HepG2 (cell line): ENCODE results near the gene ETS1.

Source experiments
- TF ChIP-seq, protein P1 (sequence below): sonication (generic); formaldehyde crosslinking; IDR thresholded peaks from 2 replicates; pipeline ENCODE4 v1.4.0; 2020; ENCODE audit warnings: missing genetic modification reagents, borderline replicate concordance
- TF ChIP-seq, protein P2 (sequence below): sonication (generic); formaldehyde crosslinking; IDR thresholded peaks from 2 replicates; pipeline ENCODE4 v1.5.0; 2020; ENCODE audit warnings: missing genetic modification reagents

DNA sequence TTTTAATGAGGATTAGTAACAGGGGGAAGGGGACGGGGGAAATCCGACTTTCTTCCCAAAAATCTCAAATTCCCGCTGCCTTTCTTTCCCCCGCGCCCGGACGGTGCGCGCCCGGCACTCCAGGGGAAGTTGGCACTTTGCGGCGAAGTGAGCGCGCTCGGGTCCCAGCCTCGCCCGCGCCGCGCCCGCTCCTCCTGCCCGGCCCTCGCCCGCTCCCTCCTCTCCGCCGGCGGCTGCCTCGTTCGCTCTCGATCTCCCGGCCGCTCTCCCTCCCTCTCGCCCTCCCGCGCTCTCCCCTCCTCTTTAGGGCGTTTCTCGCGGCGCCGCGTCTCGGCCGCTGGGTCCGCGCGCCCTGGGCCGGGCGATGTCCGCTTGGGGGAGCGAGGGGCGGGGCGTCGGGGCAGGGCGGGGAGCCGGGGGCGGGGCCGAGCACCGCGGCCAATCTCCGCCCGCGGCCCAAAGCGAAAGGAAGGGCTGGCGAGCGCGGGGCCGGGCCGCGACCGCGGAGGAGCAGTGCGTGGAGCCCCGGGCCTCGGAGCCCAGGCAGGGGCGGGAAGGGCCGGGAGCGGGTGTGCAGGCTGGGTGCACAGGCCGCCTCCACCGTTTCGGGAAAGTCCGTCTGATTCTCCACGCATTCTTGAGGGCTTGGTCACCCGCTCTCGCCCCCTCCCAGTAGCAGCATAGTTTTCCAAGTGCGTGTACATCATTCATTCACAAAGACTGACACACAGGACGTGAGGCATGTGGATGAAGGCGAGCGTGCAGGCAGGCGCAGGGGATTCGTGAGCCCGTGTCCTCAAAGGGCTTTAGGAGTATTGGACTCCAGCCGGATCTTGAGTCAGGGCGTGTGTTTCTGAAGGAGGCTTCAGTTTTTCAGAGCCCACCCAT lies 65.1 kb downstream of the ETS1 start:
- TF ChIP-seq, protein P1, sequence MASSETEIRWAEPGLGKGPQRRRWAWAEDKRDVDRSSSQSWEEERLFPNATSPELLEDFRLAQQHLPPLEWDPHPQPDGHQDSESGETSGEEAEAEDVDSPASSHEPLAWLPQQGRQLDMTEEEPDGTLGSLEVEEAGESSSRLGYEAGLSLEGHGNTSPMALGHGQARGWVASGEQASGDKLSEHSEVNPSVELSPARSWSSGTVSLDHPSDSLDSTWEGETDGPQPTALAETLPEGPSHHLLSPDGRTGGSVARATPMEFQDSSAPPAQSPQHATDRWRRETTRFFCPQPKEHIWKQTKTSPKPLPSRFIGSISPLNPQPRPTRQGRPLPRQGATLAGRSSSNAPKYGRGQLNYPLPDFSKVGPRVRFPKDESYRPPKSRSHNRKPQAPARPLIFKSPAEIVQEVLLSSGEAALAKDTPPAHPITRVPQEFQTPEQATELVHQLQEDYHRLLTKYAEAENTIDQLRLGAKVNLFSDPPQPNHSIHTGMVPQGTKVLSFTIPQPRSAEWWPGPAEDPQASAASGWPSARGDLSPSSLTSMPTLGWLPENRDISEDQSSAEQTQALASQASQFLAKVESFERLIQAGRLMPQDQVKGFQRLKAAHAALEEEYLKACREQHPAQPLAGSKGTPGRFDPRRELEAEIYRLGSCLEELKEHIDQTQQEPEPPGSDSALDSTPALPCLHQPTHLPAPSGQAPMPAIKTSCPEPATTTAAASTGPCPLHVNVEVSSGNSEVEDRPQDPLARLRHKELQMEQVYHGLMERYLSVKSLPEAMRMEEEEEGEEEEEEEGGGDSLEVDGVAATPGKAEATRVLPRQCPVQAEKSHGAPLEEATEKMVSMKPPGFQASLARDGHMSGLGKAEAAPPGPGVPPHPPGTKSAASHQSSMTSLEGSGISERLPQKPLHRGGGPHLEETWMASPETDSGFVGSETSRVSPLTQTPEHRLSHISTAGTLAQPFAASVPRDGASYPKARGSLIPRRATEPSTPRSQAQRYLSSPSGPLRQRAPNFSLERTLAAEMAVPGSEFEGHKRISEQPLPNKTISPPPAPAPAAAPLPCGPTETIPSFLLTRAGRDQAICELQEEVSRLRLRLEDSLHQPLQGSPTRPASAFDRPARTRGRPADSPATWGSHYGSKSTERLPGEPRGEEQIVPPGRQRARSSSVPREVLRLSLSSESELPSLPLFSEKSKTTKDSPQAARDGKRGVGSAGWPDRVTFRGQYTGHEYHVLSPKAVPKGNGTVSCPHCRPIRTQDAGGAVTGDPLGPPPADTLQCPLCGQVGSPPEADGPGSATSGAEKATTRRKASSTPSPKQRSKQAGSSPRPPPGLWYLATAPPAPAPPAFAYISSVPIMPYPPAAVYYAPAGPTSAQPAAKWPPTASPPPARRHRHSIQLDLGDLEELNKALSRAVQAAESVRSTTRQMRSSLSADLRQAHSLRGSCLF (CRISPR knock-in tag): no peak
- TF ChIP-seq, protein P2, sequence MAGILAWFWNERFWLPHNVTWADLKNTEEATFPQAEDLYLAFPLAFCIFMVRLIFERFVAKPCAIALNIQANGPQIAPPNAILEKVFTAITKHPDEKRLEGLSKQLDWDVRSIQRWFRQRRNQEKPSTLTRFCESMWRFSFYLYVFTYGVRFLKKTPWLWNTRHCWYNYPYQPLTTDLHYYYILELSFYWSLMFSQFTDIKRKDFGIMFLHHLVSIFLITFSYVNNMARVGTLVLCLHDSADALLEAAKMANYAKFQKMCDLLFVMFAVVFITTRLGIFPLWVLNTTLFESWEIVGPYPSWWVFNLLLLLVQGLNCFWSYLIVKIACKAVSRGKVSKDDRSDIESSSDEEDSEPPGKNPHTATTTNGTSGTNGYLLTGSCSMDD (CRISPR knock-in tag): no peak
